K562 (cell line): Measurements from ENCODE around the gene GRK3. TPM values are rescaled to one million over a fixed set of nuclear protein-coding genes. Genes with fewer than 3 reads are reported as not detected.

Experiments
- ATAC-seq: fragments of 200-7000 bp; cut with Tn5 transposase; 3 replicates; pipeline ENCODE4 v1.9.1; 2020; ENCODE audit warnings: moderate library complexity
- BruUV-seq: library from RNA; stranded (reverse); fragments of 400-500 nt; replicated peaks from 2 replicates; lab custom pipeline; 2021; lab: Mats Ljungman, UMichigan
- CTCF ChIA-PET: fragments of 300-600 bp; formaldehyde crosslinking; extraction: SDS; loops from one replicate; lab custom pipeline; 2021; ENCODE audit warnings: low intra/inter-chr PET ratio; lab: Yijun Ruan, JAX
- POLR2A ChIA-PET: fragments of 300-600, 350-650 bp; sonication (Branson Sonifier 250); formaldehyde crosslinking; extraction: SDS; loops from one replicate; lab custom pipeline; 2021; ENCODE audit warnings: antibody characterized with exemption, inconsistent platforms; lab: Yijun Ruan, JAX
- DNase-seq, 4 experiments: peaks; one replicate each; pipeline versions ENCODE4 v3.0.0 to v3.0.0-alpha.2; 2011 to 2018; ENCODE audit warnings: low spot score in 3 of 4, mixed read lengths in 3 of 4; ENCODE audit errors: extremely low read depth in 1 of 4
- FAIRE-seq: peaks from 2 replicates; lab custom pipeline; 2011; peaks lifted over from hg19 to GRCh38; lab: Jason Lieb, UNC
- H2AFZ ChIP-seq: 2 replicates; pipeline ENCODE4 v1.6.0; 2011; ENCODE audit warnings: low read depth, low read length, control low read depth, inconsistent platforms
- H3K27ac ChIP-seq: fragments of 200-600 bp; 3 replicates; pipeline ENCODE4 v1.8.0; 2011; ENCODE audit warnings: low read depth, mild to moderate bottlenecking, control low read depth, inconsistent platforms, low read length, moderate library complexity, mixed read lengths; ENCODE audit errors: extremely low read depth
- H3K27me3 ChIP-seq, 2 experiments: fragments of 300-600 bp in 1 of 2; 2 replicates in 1 of 2; 3 replicates in 1 of 2; pipeline versions ENCODE4 v1.6.0 to v1.8.0; 2011; ENCODE audit warnings: inconsistent platforms in 2 of 2, low read length in 2 of 2, mild to moderate bottlenecking in 1 of 2, mixed read lengths in 1 of 2, moderate library complexity in 1 of 2; ENCODE audit not compliant: control insufficient read depth in 2 of 2, insufficient read depth in 2 of 2
- H3K36me3 ChIP-seq: fragments of 300-600 bp; 3 replicates; pipeline ENCODE4 v1.8.0; 2011; ENCODE audit warnings: mild to moderate bottlenecking, low read length, inconsistent platforms; ENCODE audit not compliant: control insufficient read depth, insufficient read depth
- H3K4me1 ChIP-seq, 2 experiments: fragments of 200-600 bp in 1 of 2; replicated peaks in 1 of 2; 2 replicates in 1 of 2; 3 replicates in 1 of 2; pipeline versions ENCODE4 v1.5.1 to v1.8.0; 2011; ENCODE audit warnings: inconsistent platforms in 2 of 2, low read length in 2 of 2, mild to moderate bottlenecking in 1 of 2, mixed read lengths in 1 of 2, moderate library complexity in 1 of 2; ENCODE audit not compliant: control insufficient read depth in 2 of 2, insufficient read depth in 2 of 2
- H3K4me2 ChIP-seq: 2 replicates; pipeline ENCODE4 v1.6.1; 2011; ENCODE audit warnings: low read length, control low read depth, inconsistent platforms, mixed read lengths; ENCODE audit not compliant: insufficient read depth
- H3K4me3 ChIP-seq: fragments of 200-600 bp; sonication (generic), shearing (Covaris generic); 2 replicates; pipeline ENCODE4 v1.5.1; 2016; ENCODE audit warnings: control low read depth, inconsistent platforms
- H3K79me2 ChIP-seq: fragments of 200-600 bp; 3 replicates; pipeline ENCODE4 v1.8.0; 2011; ENCODE audit warnings: low read length, inconsistent platforms; ENCODE audit not compliant: control insufficient read depth, insufficient read depth
- H3K9ac ChIP-seq, 2 experiments: 2 replicates each; pipeline versions ENCODE4 v1.6.0 to v1.6.1; 2011; ENCODE audit warnings: low read depth in 2 of 2, low read length in 2 of 2, control low read depth in 1 of 2, inconsistent platforms in 1 of 2, mild to moderate bottlenecking in 1 of 2, mixed read lengths in 1 of 2; ENCODE audit not compliant: insufficient read depth in 1 of 2
- H3K9me1 ChIP-seq: one replicate; pipeline ENCODE4 v1.6.0; 2011; ENCODE audit warnings: inconsistent platforms, mild to moderate bottlenecking, low read length, moderate library complexity; ENCODE audit not compliant: control insufficient read depth, insufficient read depth
- H3K9me3 ChIP-seq: replicated peaks from 2 replicates; pipeline ENCODE4 v1.5.1; 2011; ENCODE audit warnings: low read depth, low read length, inconsistent platforms; ENCODE audit not compliant: control insufficient read depth, insufficient read depth
- H4K20me1 ChIP-seq: replicated peaks from 2 replicates; pipeline ENCODE4 v1.6.1; 2011; ENCODE audit warnings: low read length, inconsistent platforms, mixed read lengths; ENCODE audit not compliant: control insufficient read depth, insufficient read depth
- CC2D1A ChIP-seq: fragments of 450-650 bp; IDR thresholded peaks from 2 replicates; pipeline ENCODE4 v1.6.1; 2017; ENCODE audit warnings: mild to moderate bottlenecking
- DPF2 ChIP-seq: fragments of 450-650 bp; IDR thresholded peaks from 2 replicates; pipeline ENCODE4 v1.6.1; 2016
- HDAC1 ChIP-seq, 2 experiments: fragments of 450-650 bp; IDR thresholded peaks; 2 replicates each; pipeline ENCODE4 v1.6.1; 2016 to 2017; ENCODE audit warnings: inconsistent platforms in 1 of 2, mild to moderate bottlenecking in 1 of 2, moderate library complexity in 1 of 2
- HOMEZ ChIP-seq: fragments of 250-450 bp; sonication (Bioruptor Pico); IDR thresholded peaks from 2 replicates; pipeline ENCODE4 v1.4.0; 2020; ENCODE audit warnings: mild to moderate bottlenecking, moderate library complexity
- JUNB ChIP-seq: fragments of 450-650 bp; formaldehyde crosslinking; conservative IDR thresholded peaks from 2 replicates; pipeline ENCODE4 v1.4.0; 2020; ENCODE audit warnings: mild to moderate bottlenecking
- MNT ChIP-seq, 2 experiments: fragments of 450-650 bp; conservative IDR thresholded peaks; 2 replicates each; pipeline ENCODE4 v1.6.1; 2017; ENCODE audit warnings: mild to moderate bottlenecking in 2 of 2, moderate library complexity in 2 of 2
- NFXL1 ChIP-seq: fragments of 450-650 bp; formaldehyde crosslinking; IDR thresholded peaks from 2 replicates; pipeline ENCODE4 v1.4.0; 2021; ENCODE audit warnings: mild to moderate bottlenecking
- PCBP2 ChIP-seq: fragments of 200-400 bp; formaldehyde crosslinking; IDR thresholded peaks from 2 replicates; pipeline ENCODE4 v1.6.1; 2018; ENCODE audit warnings: low read length, low read depth, mild to moderate bottlenecking, moderate library complexity; ENCODE audit not compliant: poor library complexity, severe bottlenecking
- SIN3A ChIP-seq, 2 experiments: fragments of 150-350 bp in 1 of 2; IDR thresholded peaks; 2 replicates each; pipeline ENCODE4 v1.6.1; 2011 to 2016; ENCODE audit warnings: borderline replicate concordance in 2 of 2, low read depth in 2 of 2, low read length in 2 of 2, mild to moderate bottlenecking in 2 of 2, moderate library complexity in 2 of 2; ENCODE audit not compliant: control insufficient read depth in 1 of 2
- SMARCA4 ChIP-seq: fragments of 450-650 bp; IDR thresholded peaks from 2 replicates; pipeline ENCODE4 v1.6.1; 2016
- USF1 ChIP-seq: sonication (generic); formaldehyde crosslinking; IDR thresholded peaks from 2 replicates; pipeline ENCODE4 v1.9.0; 2022; ENCODE audit warnings: mild to moderate bottlenecking, missing genetic modification reagents
- ZBED1 ChIP-seq: IDR thresholded peaks from 2 replicates; pipeline ENCODE4 v1.6.1; 2014
- ZNF699 ChIP-seq: fragments of 250-450 bp; sonication (Bioruptor Pico); IDR thresholded peaks from 2 replicates; pipeline ENCODE4 v1.8.0; 2021; ENCODE audit warnings: mild to moderate bottlenecking, moderate library complexity; ENCODE audit not compliant: insufficient replicate concordance
- ZNF717 ChIP-seq: fragments of 250-450 bp; sonication (Bioruptor Pico); IDR thresholded peaks from 2 replicates; pipeline ENCODE4 v1.5.0; 2021
- WGBS: fragments of 100-300 bp; shearing (Covaris generic); methylation state at CpG from one replicate; pipeline ENCODE4 v1.1.6; 2016; ENCODE audit warnings: low coverage, mixed read lengths; ENCODE audit not compliant: insufficient coverage; ENCODE audit errors: missing lambda C conversion rate; 5-methylcytosine and 5-hydroxymethylcytosine counted together
- in situ Hi-C: fragments of 300-500 bp; cut with MboI; formaldehyde crosslinking; loops from 4 replicates; pipeline ENCODE4 v1.15.0; 2018; ENCODE audit warnings: inconsistent platforms, mixed read lengths
- intact Hi-C: fragments of 100-400 bp; cut with micrococcal nuclease; formaldehyde crosslinking; loops from 2 replicates; pipeline ENCODE4 v1.14.2; 2022
- polyA plus RNA-seq, 8 experiments: library from polyadenylated mRNA; depleted of rRNA in 4 of 8; stranded (reverse) in 5 of 8; unstranded in 3 of 8; fragments of >200 nt; fragmentation: Nextera tagmentation in 2 of 8; fragmentation: Illumina TruSeq in 1 of 8; extraction: Ambion mirVana in 2 of 8; extraction: Trizol in 1 of 8; gene quantifications; 2 replicates each; pipeline versions ENCODE4 v1.2.1 to v1.2.3, GENCODE V29; 2011 to 2014; ENCODE audit warnings: inconsistent platforms in 1 of 8, missing spikeins in 1 of 8
- total RNA-seq, 7 experiments: library from RNA; depleted of rRNA in 6 of 7; stranded (reverse); fragments of >200 nt in 6 of 7; fragmentation: Illumina TruSeq in 2 of 7; extraction: Trizol in 2 of 7; gene quantifications; 2 replicates each; pipeline versions ENCODE4 v1.2.1 to v1.2.3, GENCODE V29; 2011 to 2021; ENCODE audit warnings: low replicate concordance in 1 of 7

Gene GRK3
- total and polyA plus RNA-seq, 9 of the 15 experiments (the other 6 are each of a cell fraction or from before 2014, with no cell fraction given): 1.4 to 7.6 (median 3.6) TPM

- no peak overlapping the region for H3K27ac ChIP-seq
- no peaks in the 10 kb centered on the region for H3K79me2 ChIP-seq
- TF ChIP-seq NFXL1 (CRISPR knock-in tag) (no peak), DPF2 (no peak), ZNF717 (no peak)
- ChIA-PET POLR2A (no interaction called here), CTCF (no interaction called here)
- H3K36me3 ChIP-seq: no peaks in the 10 kb centered on the region
- intact Hi-C loops (no loop called here), in situ Hi-C loops (no loop called here)
- no peak for FAIRE-seq
- no peak overlapping the region for H3K4me3 ChIP-seq
- no peaks in the 10 kb centered on the region for H3K9me3 ChIP-seq
- no peaks in the 10 kb centered on the region for H4K20me1 ChIP-seq
- no peak overlapping the region for H3K9ac ChIP-seq
- H2AFZ ChIP-seq: no peak overlapping the region
- H3K27me3 ChIP-seq: no peaks in the 10 kb centered on the region
- H3K9me1 ChIP-seq: no peaks in the 10 kb centered on the region
- no TSS peak for BruUV-seq
- no peak for ATAC-seq
- 75% methylated on average over 1 of the region's 1 CpG for WGBS
- 0 out of 5 replicates have a peak, but pooled peaks cover 0 to 4% of the 10 kb centered on the region in 2 experiments for H3K4me1 ChIP-seq
- no peak for DNase-seq
- no peak overlapping the region for H3K4me2 ChIP-seq
Observed at GRCh38 chr22:25598609-25599008, 34.1 kb downstream of the GRK3 start.

- Histone ChIP-seq H3K4me2 (no peak overlapping the region; the same call in 1 of the 2 replicates), H3K4me1 (0 out of 5 replicates have a peak, but pooled peaks cover 0 to 4% of the 10 kb centered on the region in 2 experiments), H3K36me3 (no peaks in the 10 kb centered on the region), H3K9me3 (no peaks in the 10 kb centered on the region), H3K27me3 (no peaks in the 10 kb centered on the region), H2AFZ (no peak overlapping the region), H4K20me1 (no peaks in the 10 kb centered on the region), H3K4me3 (no peak overlapping the region), H3K9ac (no peak overlapping the region), H3K79me2 (no peaks in the 10 kb centered on the region), H3K27ac (no peak overlapping the region), H3K9me1 (no peaks in the 10 kb centered on the region)
- ATAC-seq (no peak), DNase-seq (no peak), FAIRE-seq (no peak)
- ChIA-PET POLR2A (no interaction called here), CTCF (no interaction called here)
- intact Hi-C loops: no loop called here
- in situ Hi-C loops: no loop called here
- WGBS: 27% methylated on average over 2 of the region's 2 CpGs
- no TSS peak for BruUV-seq
- no peak for TF ChIP-seq HDAC1 (IDR thresholded peaks at IDR 0.05)
- no peak for TF ChIP-seq CC2D1A
- no peak for TF ChIP-seq USF1
- TF ChIP-seq ZBED1: no peak
- TF ChIP-seq JUNB (CRISPR knock-in tag): no peak
- TF ChIP-seq MNT (conservative IDR thresholded peaks at IDR 0.05): no peak
- TF ChIP-seq SIN3A (IDR thresholded peaks at IDR 0.05; ENCODE audit: borderline replicate concordance in 2 of 2, control insufficient read depth in 1 of 2, low read depth in 2 of 2, low read length in 2 of 2): no peak
- TF ChIP-seq PCBP2: no peak
- no peak for TF ChIP-seq HOMEZ (CRISPR knock-in tag)
- no peak for TF ChIP-seq ZNF699 (CRISPR knock-in tag)
- no peak for TF ChIP-seq SMARCA4
Observed at GRCh38 chr22:25602445-25602844, 38.0 kb downstream of the GRK3 start.
